ENCODE measurements around the gene KCNAB2.

Gene KCNAB2

DNA sequence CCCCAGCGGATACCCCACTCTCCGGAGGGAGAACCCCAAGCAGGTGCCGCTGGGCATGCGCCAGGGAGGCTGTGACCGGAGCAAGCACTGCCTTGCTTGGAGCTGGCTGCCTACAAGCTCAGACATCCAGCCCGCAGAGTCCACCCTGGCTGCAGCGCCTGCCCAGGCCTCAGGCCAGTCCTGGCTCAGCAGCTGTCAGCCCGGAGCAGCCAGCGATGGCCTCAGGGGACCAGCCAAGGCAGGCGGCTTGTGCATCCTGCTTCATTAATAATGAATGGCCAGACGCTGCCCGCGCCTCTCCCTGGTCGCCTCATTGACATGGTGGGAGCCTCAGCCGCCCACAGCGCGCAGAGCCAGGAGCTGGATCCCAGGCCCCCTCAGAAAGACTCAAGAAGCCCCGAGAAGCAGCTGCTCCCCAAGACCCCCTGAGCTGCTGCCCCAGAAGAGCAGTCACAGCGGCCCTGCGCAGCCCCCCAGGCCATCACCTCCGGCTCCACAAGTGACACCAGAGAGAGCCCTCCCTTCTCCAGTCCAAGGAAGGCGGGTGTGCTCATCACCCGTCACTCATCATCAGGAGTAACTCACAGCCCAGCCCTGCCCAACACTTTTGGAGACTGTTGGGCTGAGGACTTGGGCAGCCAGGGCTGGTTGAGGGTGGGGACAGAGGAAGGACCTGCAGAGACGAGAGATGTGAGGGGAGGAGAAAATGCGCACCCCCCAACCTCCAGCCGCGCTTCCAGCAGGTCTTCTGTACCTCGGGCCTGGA, 19.6 kb downstream of the KCNAB2 start:
- TF ChIP-seq, protein P1, sequence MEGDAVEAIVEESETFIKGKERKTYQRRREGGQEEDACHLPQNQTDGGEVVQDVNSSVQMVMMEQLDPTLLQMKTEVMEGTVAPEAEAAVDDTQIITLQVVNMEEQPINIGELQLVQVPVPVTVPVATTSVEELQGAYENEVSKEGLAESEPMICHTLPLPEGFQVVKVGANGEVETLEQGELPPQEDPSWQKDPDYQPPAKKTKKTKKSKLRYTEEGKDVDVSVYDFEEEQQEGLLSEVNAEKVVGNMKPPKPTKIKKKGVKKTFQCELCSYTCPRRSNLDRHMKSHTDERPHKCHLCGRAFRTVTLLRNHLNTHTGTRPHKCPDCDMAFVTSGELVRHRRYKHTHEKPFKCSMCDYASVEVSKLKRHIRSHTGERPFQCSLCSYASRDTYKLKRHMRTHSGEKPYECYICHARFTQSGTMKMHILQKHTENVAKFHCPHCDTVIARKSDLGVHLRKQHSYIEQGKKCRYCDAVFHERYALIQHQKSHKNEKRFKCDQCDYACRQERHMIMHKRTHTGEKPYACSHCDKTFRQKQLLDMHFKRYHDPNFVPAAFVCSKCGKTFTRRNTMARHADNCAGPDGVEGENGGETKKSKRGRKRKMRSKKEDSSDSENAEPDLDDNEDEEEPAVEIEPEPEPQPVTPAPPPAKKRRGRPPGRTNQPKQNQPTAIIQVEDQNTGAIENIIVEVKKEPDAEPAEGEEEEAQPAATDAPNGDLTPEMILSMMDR (conservative IDR thresholded peaks at IDR 0.05; ENCODE audit: low read depth, low read length): no peak

DNA sequence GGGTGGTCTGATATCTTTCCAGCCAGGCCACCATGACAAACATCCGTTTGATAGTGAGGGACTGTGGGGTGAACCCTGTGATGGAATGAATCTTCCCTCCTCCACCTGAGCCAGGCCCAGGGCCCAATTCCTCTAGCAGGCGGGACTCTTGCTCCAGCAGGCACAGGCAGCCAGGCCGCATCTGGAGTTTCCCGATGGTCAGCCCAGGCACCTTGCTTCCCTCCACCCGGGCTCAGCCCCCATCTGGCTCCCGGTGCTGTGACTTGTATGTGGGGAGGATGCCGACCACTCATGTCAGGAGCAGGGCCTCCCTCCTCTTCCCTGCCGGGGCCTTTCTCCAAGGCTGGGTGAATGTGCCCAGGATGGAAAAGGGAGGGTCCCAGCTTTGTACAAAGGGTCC, 21.0 kb downstream of the KCNAB2 start:
- H3K27me3 ChIP-seq (ENCODE audit: insufficient read depth, low read depth): no peaks in the 10 kb centered on the region
- H3K36me3 ChIP-seq (ENCODE audit: insufficient read depth): no peaks in the 10 kb centered on the region
- peaks cover 14% of the 10 kb centered on the region for H3K4me1 ChIP-seq (ENCODE audit: low read depth, poor library complexity, severe bottlenecking)
- no peaks in the 10 kb centered on the region for H4K20me1 ChIP-seq (ENCODE audit: insufficient read depth)
- H3K4me2 ChIP-seq: no peak overlapping the region
- H3K27ac ChIP-seq: no peak overlapping the region
- no peak overlapping the region for H3K9ac ChIP-seq
- H2AFZ ChIP-seq (ENCODE audit: low read depth): no peak overlapping the region
- no peaks in the 10 kb centered on the region for H3K79me2 ChIP-seq (ENCODE audit: insufficient read depth, low read depth)
- TF ChIP-seq, protein P1 (conservative IDR thresholded peaks at IDR 0.05; ENCODE audit: low read depth, low read length): no peak
- H3K4me3 ChIP-seq (IDR thresholded peaks at IDR 0.05; ENCODE audit: insufficient read depth, low read depth, low read length): no peak overlapping the region

More for the DNA sequence above, 19.6 kb downstream of the KCNAB2 start:
- Histone ChIP-seq H3K4me3 (IDR thresholded peaks at IDR 0.05; ENCODE audit: insufficient read depth, low read depth, low read length) (no peak overlapping the region), H3K27me3 (ENCODE audit: insufficient read depth, low read depth) (no peaks in the 10 kb centered on the region), H3K27ac (no peak overlapping the region), H3K4me2 (no peak overlapping the region), H3K4me1 (ENCODE audit: low read depth, poor library complexity, severe bottlenecking) (peaks cover 12% of the 10 kb centered on the region), H4K20me1 (ENCODE audit: insufficient read depth) (no peaks in the 10 kb centered on the region), H3K9ac (no peak overlapping the region), H2AFZ (ENCODE audit: low read depth) (no peak overlapping the region), H3K36me3 (ENCODE audit: insufficient read depth) (no peaks in the 10 kb centered on the region), H3K79me2 (ENCODE audit: insufficient read depth, low read depth) (no peaks in the 10 kb centered on the region; the same call in 1 of the 2 replicates)

DNA sequence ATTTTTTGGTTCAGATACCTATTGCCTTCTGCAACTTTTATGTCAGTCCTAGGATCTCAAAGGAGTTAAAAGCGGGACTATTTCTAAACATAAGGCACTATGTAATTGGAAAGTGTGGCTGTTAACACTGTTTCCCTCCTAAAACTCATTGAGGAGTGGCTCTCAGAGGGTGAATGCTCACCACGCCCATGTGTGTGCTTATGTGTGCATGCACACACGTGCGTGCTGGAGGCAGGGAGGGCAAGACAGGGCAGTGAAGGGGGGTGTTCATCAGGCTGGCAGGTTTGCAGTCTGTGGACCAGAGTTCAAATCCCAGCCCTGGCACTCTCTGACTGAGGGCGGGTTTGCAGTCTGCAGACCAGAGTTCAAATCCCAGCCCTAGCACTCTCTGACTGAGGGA, 22.4 kb downstream of the KCNAB2 start:
- no peaks in the 10 kb centered on the region for H4K20me1 ChIP-seq (ENCODE audit: insufficient read depth)
- H3K27ac ChIP-seq: no peak overlapping the region

DNA sequence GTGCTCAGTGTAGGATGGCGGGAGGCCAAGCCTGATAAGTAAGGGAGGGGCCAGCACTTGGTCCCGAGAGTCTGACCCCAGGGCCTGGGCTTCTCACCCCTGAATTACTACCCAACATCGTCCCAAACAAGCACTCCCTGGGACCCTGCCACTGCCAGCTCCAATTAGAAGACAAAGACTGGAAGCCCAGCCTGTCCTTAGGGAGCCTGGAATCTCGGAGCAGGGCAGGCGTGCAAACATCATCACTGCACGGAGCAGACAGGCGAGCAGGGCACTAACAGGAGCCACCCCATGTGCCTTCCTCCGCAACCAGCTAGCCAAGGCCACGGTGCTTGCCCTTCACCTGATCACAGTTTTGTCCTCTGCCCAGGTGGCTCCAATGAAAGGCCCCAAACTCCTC, 23.2 kb downstream of the KCNAB2 start:
- H3K9ac ChIP-seq: no peak overlapping the region
- no peak overlapping the region for H3K27ac ChIP-seq
- H3K4me2 ChIP-seq: no peak overlapping the region
- H3K36me3 ChIP-seq (ENCODE audit: insufficient read depth): no peaks in the 10 kb centered on the region
- H3K27me3 ChIP-seq (ENCODE audit: insufficient read depth, low read depth): no peaks in the 10 kb centered on the region
- no peak overlapping the region for H3K4me3 ChIP-seq (IDR thresholded peaks at IDR 0.05; ENCODE audit: insufficient read depth, low read depth, low read length)
- no peaks in the 10 kb centered on the region for H3K79me2 ChIP-seq (ENCODE audit: insufficient read depth, low read depth)
- TF ChIP-seq, protein P1 (conservative IDR thresholded peaks at IDR 0.05; ENCODE audit: low read depth, low read length): no peak
- no peak overlapping the region for H2AFZ ChIP-seq (ENCODE audit: low read depth)
- peaks cover 14% of the 10 kb centered on the region for H3K4me1 ChIP-seq (ENCODE audit: low read depth, poor library complexity, severe bottlenecking)
- no peaks in the 10 kb centered on the region for H4K20me1 ChIP-seq (ENCODE audit: insufficient read depth)

More for the DNA sequence above, 22.4 kb downstream of the KCNAB2 start:
- Histone ChIP-seq H3K79me2 (ENCODE audit: insufficient read depth, low read depth) (no peaks in the 10 kb centered on the region), H3K9ac (no peak overlapping the region), H3K27me3 (ENCODE audit: insufficient read depth, low read depth) (no peaks in the 10 kb centered on the region), H2AFZ (ENCODE audit: low read depth) (no peak overlapping the region), H3K4me3 (IDR thresholded peaks at IDR 0.05; ENCODE audit: insufficient read depth, low read depth, low read length) (no peak overlapping the region), H3K4me2 (no peak overlapping the region), H3K36me3 (ENCODE audit: insufficient read depth) (no peaks in the 10 kb centered on the region), H3K4me1 (ENCODE audit: low read depth, poor library complexity, severe bottlenecking) (peaks cover 14% of the 10 kb centered on the region)
- TF ChIP-seq, protein P1 (conservative IDR thresholded peaks at IDR 0.05; ENCODE audit: low read depth, low read length): no peak

Data from KMS-11 (cell line).